ENCODE results near the gene SLC7A14. TPM values are rescaled to one million over a fixed set of nuclear protein-coding genes. Genes with fewer than 3 reads are reported as not detected.

Gene SLC7A14
- total and polyA plus RNA-seq, 2 of the 13 experiments (the other 11 are each of a cell fraction or from before 2014, with no cell fraction given) = not detected

GRCh38 chr3:170418422-170419398 is 167.2 kb downstream of the SLC7A14 start, which contains the start of gene CLDN11 (continued):
- TF ChIP-seq HES4 (CRISPR knock-in tag; IDR thresholded peaks at IDR 0.05; ENCODE audit: borderline replicate concordance) = no peak
- no peak for TF ChIP-seq CREB3 (CRISPR knock-in tag; IDR thresholded peaks at IDR 0.05)
- no peak for TF ChIP-seq ZMAT3 (CRISPR knock-in tag; conservative IDR thresholded peaks at IDR 0.05)
- TF ChIP-seq TBL1XR1 (IDR thresholded peaks at IDR 0.05; ENCODE audit: borderline replicate concordance, low read length, partially characterized antibody) = no peak
- TF ChIP-seq MLX (CRISPR knock-in tag; IDR thresholded peaks at IDR 0.05) = no peak
- TF ChIP-seq, protein P1, sequence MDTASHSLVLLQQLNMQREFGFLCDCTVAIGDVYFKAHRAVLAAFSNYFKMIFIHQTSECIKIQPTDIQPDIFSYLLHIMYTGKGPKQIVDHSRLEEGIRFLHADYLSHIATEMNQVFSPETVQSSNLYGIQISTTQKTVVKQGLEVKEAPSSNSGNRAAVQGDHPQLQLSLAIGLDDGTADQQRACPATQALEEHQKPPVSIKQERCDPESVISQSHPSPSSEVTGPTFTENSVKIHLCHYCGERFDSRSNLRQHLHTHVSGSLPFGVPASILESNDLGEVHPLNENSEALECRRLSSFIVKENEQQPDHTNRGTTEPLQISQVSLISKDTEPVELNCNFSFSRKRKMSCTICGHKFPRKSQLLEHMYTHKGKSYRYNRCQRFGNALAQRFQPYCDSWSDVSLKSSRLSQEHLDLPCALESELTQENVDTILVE (CRISPR knock-in tag; IDR thresholded peaks at IDR 0.05) = no peak
- no peak for TF ChIP-seq CEBPG (CRISPR knock-in tag; IDR thresholded peaks at IDR 0.05)
- TF ChIP-seq KLF6 (CRISPR knock-in tag; IDR thresholded peaks at IDR 0.05) = no peak
- TF ChIP-seq MIER3 (CRISPR knock-in tag; IDR thresholded peaks at IDR 0.05; ENCODE audit: borderline replicate concordance) = no peak
- TF ChIP-seq HNF1A (IDR thresholded peaks at IDR 0.05; ENCODE audit: low read depth) = no peak
- no peak for TF ChIP-seq HNF1A (CRISPR knock-in tag; IDR thresholded peaks at IDR 0.05; ENCODE audit: borderline replicate concordance)
- TF ChIP-seq PAXIP1 (CRISPR knock-in tag; conservative IDR thresholded peaks at IDR 0.05) = no peak
- TF ChIP-seq, protein P2, sequence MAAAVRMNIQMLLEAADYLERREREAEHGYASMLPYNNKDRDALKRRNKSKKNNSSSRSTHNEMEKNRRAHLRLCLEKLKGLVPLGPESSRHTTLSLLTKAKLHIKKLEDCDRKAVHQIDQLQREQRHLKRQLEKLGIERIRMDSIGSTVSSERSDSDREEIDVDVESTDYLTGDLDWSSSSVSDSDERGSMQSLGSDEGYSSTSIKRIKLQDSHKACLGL (CRISPR knock-in tag; IDR thresholded peaks at IDR 0.05) = no peak
- no peak for TF ChIP-seq E2F1 (CRISPR knock-in tag; IDR thresholded peaks at IDR 0.05)
- TF ChIP-seq EHMT2 (IDR thresholded peaks at IDR 0.05; ENCODE audit: borderline replicate concordance, low read depth, low read length) = no peak
